DND-41 (cell line): ENCODE results near the gene BEND3.

ENCODE experiments used
- EZH2 ChIP-seq: IDR thresholded peaks from 3 replicates; pipeline ENCODE4 v1.6.1; 2012; ENCODE audit warnings: borderline replicate concordance, low read depth, mild to moderate bottlenecking, moderate library complexity, low read length, inconsistent platforms; ENCODE audit not compliant: severe bottlenecking
- TF ChIP-seq, protein P1 (sequence below): IDR thresholded peaks from 2 replicates; pipeline ENCODE4 v1.5.1; 2012; ENCODE audit warnings: borderline replicate concordance, low read length, moderate library complexity, mild to moderate bottlenecking; ENCODE audit not compliant: poor library complexity, severe bottlenecking; ENCODE audit errors: extremely low read depth

- TF ChIP-seq, protein P1, sequence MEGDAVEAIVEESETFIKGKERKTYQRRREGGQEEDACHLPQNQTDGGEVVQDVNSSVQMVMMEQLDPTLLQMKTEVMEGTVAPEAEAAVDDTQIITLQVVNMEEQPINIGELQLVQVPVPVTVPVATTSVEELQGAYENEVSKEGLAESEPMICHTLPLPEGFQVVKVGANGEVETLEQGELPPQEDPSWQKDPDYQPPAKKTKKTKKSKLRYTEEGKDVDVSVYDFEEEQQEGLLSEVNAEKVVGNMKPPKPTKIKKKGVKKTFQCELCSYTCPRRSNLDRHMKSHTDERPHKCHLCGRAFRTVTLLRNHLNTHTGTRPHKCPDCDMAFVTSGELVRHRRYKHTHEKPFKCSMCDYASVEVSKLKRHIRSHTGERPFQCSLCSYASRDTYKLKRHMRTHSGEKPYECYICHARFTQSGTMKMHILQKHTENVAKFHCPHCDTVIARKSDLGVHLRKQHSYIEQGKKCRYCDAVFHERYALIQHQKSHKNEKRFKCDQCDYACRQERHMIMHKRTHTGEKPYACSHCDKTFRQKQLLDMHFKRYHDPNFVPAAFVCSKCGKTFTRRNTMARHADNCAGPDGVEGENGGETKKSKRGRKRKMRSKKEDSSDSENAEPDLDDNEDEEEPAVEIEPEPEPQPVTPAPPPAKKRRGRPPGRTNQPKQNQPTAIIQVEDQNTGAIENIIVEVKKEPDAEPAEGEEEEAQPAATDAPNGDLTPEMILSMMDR = no peak
- no peak for TF ChIP-seq EZH2
Observed at GRCh38 chr6:107061125-107062020, 53.9 kb downstream of the BEND3 start.
